Tibial nerve (tissue), 4 donors: Measurements from ENCODE around the gene AGBL1.

Experiments
- CTCF ChIP-seq, 5 experiments: fragments of 200-600 bp in 3 of 5; fragments of 450-650 bp in 2 of 5; sonication (generic) in 3 of 5; IDR thresholded peaks; one replicate each; pipeline ENCODE4 v1.5.1; 2016 to 2019; ENCODE audit warnings: antibody characterized with exemption in 5 of 5, mild to moderate bottlenecking in 3 of 5, moderate library complexity in 2 of 5
- EP300 ChIP-seq, 2 donors: sonication (generic); formaldehyde crosslinking; IDR thresholded peaks; one replicate each; pipeline ENCODE4 v1.6.1; 2017; ENCODE audit warnings: antibody characterized with exemption in 2 of 2, mild to moderate bottlenecking in 1 of 2
- POLR2A ChIP-seq, 2 donors: fragments of 450-650 bp; IDR thresholded peaks; one replicate each; pipeline ENCODE4 v1.6.1; 2017; ENCODE audit warnings: antibody characterized with exemption in 2 of 2, mild to moderate bottlenecking in 2 of 2, moderate library complexity in 2 of 2

GRCh38 chr15:86138798-86139197, 59.1 kb downstream of the AGBL1 start:
- TF ChIP-seq POLR2A (IDR thresholded peaks at IDR 0.05) (no peak), EP300 (IDR thresholded peaks at IDR 0.05) (no peak), CTCF (IDR thresholded peaks at IDR 0.05) (no peak)
